Calu3 (cell line): ENCODE data around the gene ARHGAP15. TPM values are rescaled to one million over a fixed set of nuclear protein-coding genes. Genes with fewer than 3 reads are reported as not detected.

Experiments used
- BruUV-seq: library from RNA; stranded (reverse); fragments of 400-500 nt; replicated peaks from 2 replicates; lab custom pipeline; 2021; lab: Mats Ljungman, UMichigan
- CTCF ChIA-PET: fragments of 300-600 bp; sonication (Branson Sonifier 250); formaldehyde crosslinking; loops from one replicate; lab custom pipeline; 2022; ENCODE audit warnings: antibody characterized with exemption; lab: Charles Lee
- DNase-seq: peaks from one replicate; pipeline ENCODE4 v3.0.0; 2022
- H3K27ac Mint-ChIP-seq: one replicate; pipeline ENCODE4 v1.8.0; 2022; ENCODE audit warnings: mixed read lengths; ENCODE audit not compliant: unreplicated experiment
- H3K27me3 Mint-ChIP-seq: one replicate; pipeline ENCODE4 v1.8.0; 2022; ENCODE audit warnings: mixed read lengths; ENCODE audit not compliant: unreplicated experiment
- H3K36me3 Mint-ChIP-seq: one replicate; pipeline ENCODE4 v1.8.0; 2022; ENCODE audit warnings: mild to moderate bottlenecking, moderate library complexity, mixed read lengths; ENCODE audit not compliant: insufficient read depth, unreplicated experiment
- H3K4me1 Mint-ChIP-seq: one replicate; pipeline ENCODE4 v1.8.0; 2022; ENCODE audit warnings: mild to moderate bottlenecking, low read depth, mixed read lengths; ENCODE audit not compliant: unreplicated experiment
- H3K4me3 Mint-ChIP-seq: one replicate; pipeline ENCODE4 v1.8.0; 2022; ENCODE audit warnings: mild to moderate bottlenecking, low read depth, moderate library complexity, mixed read lengths; ENCODE audit not compliant: unreplicated experiment
- H3K9me3 Mint-ChIP-seq: one replicate; pipeline ENCODE4 v1.8.0; 2022; ENCODE audit warnings: low read depth, mixed read lengths; ENCODE audit not compliant: unreplicated experiment
- CTCF ChIP-seq: fragments of 200-600 bp; IDR thresholded peaks from one replicate; pipeline ENCODE4 v1.8.0; 2022; ENCODE audit warnings: antibody characterized with exemption; ENCODE audit not compliant: unreplicated experiment
- intact Hi-C: fragments of 100-400 bp; cut with micrococcal nuclease; formaldehyde crosslinking; loops from one replicate; pipeline ENCODE4 v1.10.0; 2022; ENCODE audit not compliant: unreplicated experiment
- total RNA-seq: library from RNA; stranded (reverse); gene quantifications from 2 replicates; pipeline ENCODE4 v1.2.3, GENCODE V29; 2022

ARHGAP15 gene
- total RNA-seq, 1 experiment from 2014 or later: not detected

GRCh38 chr2:143629340-143629739 is 500.1 kb downstream of the ARHGAP15 start:
- intact Hi-C loops: no loop called here
- TF ChIP-seq CTCF: no peak
- CTCF ChIA-PET: no interaction called here
- no TSS peak for BruUV-seq
- Mint-ChIP-seq H3K27ac (no peak overlapping the region), H3K9me3 (peaks cover 5% of the 10 kb centered on the region), H3K4me3 (no peak overlapping the region), H3K4me1 (no peaks in the 10 kb centered on the region), H3K27me3 (no peaks in the 10 kb centered on the region), H3K36me3 (no peaks in the 10 kb centered on the region)
- DNase-seq: no peak

- Mint-ChIP-seq H3K36me3 (no peaks in the 10 kb centered on the region), H3K9me3 (no peaks in the 10 kb centered on the region), H3K4me3 (no peak overlapping the region), H3K27me3 (no peaks in the 10 kb centered on the region), H3K4me1 (no peaks in the 10 kb centered on the region), H3K27ac (no peak overlapping the region)
- BruUV-seq: no TSS peak
- intact Hi-C loops: no loop called here
- DNase-seq: no peak
- CTCF ChIA-PET: no interaction called here
- TF ChIP-seq CTCF: no peak
These were observed 503.6 kb downstream of the ARHGAP15 start for GRCh38 chr2:143632751-143633374.

GRCh38 chr2:143633419-143633818 is 504.2 kb downstream of the ARHGAP15 start:
- Mint-ChIP-seq H3K27me3 (no peaks in the 10 kb centered on the region), H3K9me3 (no peaks in the 10 kb centered on the region), H3K4me3 (no peak overlapping the region), H3K27ac (no peak overlapping the region), H3K36me3 (no peaks in the 10 kb centered on the region), H3K4me1 (no peaks in the 10 kb centered on the region)
- DNase-seq: no peak
- intact Hi-C loops: no loop called here
- CTCF ChIA-PET: no interaction called here
- BruUV-seq: no TSS peak
- TF ChIP-seq CTCF: no peak

- H3K4me1 Mint-ChIP-seq: no peaks in the 10 kb centered on the region
- CTCF ChIA-PET: no interaction called here
- H3K27me3 Mint-ChIP-seq: no peaks in the 10 kb centered on the region
- TF ChIP-seq CTCF: no peak
- DNase-seq: no peak
- H3K36me3 Mint-ChIP-seq: no peaks in the 10 kb centered on the region
- H3K9me3 Mint-ChIP-seq: no peaks in the 10 kb centered on the region
- intact Hi-C loops: no loop called here
- no peak overlapping the region for H3K4me3 Mint-ChIP-seq
- BruUV-seq: no TSS peak
- H3K27ac Mint-ChIP-seq: no peak overlapping the region
These were observed 506.1 kb downstream of the ARHGAP15 start for GRCh38 chr2:143635302-143635701.
